HG03439 (cell line): ENCODE results near the gene ABCA3.
"Not testable (repeated sequence)": the region's sequence is repeated elsewhere in the genome, so short reads cannot be mapped to it uniquely, and the experiment has no call there.

Experiments used
- ATAC-seq: cut with Tn5 transposase; IDR thresholded peaks from one replicate; pipeline ENCODE4 v1.9.1; 2021; ENCODE audit warnings: mild to moderate bottlenecking, moderate library complexity; ENCODE audit not compliant: unreplicated experiment

Gene ABCA3

DNA sequence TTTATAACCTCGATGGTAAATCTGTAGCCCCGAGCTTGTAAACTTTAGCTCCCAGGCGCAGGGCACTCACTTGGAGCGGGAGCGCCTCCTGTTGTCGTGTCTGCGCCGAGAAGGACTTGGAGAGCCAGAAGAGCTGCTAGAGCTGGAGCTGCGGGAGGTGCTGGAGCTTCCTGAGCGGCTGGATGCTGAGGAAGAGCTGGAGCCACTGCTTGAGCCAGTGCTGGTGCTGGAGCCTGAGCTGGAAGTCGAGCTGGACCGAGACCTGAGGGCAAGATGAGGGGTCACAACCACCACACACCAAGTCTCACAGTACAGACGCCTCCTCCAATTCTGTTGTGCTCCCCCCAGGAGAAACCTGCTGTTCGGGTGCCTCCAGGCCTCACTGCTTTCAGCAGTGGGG lies 77.5 kb downstream of the ABCA3 start:
- ATAC-seq: not testable (repeated sequence)

DNA sequence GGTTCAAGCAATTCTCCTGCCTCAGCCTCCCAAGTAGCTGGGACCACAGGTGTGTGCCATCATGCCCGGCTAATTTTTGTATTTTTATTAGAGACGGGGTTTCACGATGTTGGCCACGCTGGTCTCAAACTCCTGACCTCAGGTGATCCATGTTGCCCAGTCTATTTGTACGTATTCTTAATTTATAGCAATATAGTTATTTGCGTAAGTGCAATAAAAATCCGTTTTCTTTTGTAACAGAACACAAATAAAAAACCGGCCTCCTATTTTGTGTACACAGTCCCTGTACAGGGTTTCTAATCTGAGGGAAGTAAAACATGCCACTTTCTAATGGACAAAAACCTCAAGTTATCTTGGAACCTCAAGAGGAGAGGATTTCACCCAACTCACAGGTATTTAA lies 80.3 kb downstream of the ABCA3 start:
- no peak for ATAC-seq

DNA sequence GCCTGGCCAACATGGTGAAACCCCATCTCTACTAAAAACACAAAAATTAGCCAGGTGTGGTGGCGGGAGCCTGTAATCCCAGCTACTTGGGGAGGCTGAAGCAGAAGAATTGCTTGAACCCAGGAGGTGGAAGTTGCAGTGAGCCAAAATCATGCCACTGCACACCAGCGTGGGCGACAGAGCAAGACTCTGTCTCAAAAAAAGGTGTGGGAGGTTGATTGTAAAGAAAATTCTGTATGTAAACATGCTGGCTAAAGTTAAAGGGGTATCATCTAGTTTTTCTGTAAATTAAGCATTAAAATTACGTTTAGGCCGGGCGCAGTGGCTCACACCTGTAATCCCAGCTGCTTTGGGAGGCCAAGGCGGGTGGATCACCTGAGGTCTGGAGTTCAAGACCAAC lies 82.0 kb downstream of the ABCA3 start:
- not testable (repeated sequence) for ATAC-seq

DNA sequence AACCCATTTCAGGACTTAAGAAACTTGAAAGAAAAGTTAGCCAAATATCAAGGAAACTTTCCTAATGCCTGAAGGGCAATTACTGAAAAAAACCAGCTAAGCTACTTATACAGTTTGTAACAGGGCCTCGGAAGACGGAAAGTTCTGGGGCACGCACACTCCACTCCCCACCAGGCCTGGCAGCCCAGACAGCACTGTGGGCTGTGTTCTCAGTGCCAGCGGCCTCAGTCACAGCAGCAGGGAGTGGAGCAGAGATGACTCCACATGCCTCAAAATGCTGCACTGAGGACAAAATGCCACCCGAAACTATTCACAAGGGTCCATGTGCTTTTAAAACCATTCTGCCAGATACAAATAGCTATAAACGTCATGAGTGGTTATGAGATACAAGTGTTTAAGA lies 82.8 kb downstream of the ABCA3 start:
- ATAC-seq: no peak

DNA sequence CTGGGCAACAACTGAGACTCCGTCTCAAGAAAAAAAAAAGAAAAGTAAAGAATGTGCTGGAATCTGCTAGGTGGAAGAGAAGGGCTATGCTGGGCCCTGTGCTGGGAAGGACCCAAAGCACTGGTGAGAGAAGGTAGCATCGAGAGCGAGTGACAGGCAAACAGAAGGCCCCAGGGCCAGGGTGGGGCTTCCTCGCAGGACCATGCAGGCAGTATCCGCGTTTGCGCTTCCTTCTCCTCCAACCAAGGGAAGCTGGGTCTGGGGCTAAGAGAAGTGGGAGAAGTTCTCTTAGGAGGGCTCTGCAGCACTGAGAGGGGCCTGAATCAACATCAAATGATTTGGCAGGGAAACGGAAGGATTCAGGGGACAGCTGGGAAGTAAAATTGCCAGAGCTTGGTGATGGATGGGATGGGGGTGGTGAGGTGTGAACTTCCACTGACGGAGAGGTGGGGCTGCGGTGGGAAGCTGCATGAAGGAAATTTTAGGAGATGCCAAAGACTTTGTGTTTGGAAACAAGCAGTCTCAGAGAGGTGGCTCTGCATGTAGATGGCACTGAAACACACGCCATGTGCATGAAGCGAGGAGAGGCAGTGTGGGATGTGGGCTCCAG lies 83.9 kb downstream of the ABCA3 start:
- ATAC-seq: no peak

DNA sequence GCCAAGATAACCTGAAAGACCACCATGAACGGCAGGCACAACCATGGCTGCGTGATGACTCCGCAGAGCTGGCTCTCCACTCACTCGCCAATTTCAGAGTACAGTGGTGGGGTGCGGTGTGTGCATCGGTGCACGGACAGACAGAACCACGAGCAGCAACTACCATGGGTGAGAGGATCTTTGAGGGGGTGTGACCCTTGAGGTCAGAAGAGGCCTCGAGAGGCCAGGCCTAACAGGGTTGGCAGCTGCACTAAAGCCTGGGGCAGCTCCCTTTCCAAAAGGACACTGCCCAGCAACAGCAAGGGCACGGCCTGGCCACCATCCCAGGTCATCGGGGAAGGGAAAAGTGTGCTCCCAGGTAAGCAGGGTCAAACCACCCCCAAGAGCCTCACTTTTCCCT lies 87.2 kb downstream of the ABCA3 start:
- no peak for ATAC-seq

DNA sequence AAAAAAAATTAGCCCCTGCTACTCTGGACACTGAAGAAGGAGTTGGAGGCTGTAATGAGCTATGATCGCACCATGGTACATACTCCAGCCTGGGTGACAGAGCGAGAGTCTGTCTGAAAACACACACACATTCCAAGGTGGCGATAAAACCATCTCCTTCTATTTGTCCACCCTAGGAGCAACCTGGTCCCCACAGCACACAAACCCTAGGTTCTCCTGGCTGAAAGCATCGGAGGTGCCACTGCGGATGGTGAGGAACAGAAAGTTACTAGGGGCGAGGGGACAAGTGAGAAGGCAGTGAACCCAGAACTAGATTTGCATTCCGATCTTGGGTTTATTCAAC lies 87.8 kb downstream of the ABCA3 start:
- no peak for ATAC-seq

DNA sequence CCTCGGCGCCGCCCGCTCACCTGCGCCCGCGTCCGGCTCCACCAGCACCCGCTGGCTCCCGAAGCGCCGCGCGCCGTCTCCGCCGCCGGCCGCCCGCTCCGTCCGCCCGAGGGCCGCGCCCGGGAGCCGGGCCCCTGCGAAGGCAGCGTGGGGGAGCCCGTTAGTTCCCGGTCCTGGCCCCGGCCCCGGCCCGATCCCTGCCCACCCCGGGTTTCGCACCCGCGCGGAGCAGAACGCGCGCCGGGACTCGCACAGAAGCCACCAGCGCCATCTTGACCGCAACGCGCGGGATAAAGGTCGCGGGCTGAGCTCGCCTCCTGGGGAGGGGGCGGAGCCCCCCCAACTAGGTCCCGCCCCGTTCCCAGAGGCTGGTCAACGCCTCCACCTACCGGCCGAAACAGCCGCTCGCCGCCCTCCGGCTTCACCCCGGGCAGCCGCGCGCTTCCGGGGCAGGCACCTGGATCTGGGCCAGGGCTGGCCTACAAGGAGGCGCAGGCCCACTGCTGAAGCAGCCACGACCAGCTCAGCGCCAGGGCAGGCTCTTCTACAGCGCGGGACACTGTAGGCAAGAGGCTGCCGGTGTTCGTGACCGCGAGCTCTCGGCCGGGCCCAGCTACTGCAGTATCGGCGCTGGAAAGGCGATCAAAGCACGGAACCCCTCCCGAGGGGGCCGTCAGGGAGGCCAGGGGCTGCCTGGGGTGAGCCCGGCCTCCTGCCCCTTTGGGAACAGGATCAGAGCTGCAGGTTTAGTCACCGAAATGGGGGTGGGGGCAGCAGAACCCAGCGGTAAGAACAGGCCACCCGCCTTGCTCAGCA lies 89.0 kb downstream of the ABCA3 start, which contains the start of gene ECI1:
Gene ECI1 (minus strand): TSS at position 292 of the 816 bp plus-strand sequence. CDS start 21 bp downstream, at position 271.
- ATAC-seq: peak; percentile 81

DNA sequence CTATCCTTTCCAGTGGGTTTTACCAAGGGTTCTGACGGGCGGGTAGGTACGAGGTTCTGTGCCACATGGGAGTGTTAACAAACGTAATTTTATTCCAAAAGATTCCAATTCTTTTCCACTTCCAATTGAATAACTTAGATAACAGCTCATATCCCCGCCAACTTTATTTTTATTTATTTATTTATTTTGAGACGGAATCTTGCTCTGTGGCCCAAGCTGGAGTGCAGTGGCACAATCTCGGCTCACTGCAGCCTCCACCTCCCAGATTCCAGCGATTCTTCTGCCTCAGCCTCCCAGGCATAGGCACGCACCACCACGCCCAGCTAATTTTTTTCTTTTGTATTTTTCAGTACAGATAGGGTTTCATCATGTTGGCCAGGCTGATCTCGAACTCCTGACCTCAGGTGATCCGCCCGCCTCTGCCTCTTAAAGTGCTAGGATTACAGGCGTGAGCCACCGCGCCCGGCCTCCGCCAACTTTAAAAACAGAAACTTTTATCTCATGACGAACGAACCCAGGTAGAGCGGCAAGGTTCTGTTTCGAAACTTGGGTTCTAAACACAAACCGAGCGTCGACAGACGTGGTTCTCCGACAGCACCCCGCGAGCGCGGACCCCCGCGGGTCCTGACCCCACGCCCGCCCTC lies 89.8 kb downstream of the ABCA3 start:
- ATAC-seq: no peak

DNA sequence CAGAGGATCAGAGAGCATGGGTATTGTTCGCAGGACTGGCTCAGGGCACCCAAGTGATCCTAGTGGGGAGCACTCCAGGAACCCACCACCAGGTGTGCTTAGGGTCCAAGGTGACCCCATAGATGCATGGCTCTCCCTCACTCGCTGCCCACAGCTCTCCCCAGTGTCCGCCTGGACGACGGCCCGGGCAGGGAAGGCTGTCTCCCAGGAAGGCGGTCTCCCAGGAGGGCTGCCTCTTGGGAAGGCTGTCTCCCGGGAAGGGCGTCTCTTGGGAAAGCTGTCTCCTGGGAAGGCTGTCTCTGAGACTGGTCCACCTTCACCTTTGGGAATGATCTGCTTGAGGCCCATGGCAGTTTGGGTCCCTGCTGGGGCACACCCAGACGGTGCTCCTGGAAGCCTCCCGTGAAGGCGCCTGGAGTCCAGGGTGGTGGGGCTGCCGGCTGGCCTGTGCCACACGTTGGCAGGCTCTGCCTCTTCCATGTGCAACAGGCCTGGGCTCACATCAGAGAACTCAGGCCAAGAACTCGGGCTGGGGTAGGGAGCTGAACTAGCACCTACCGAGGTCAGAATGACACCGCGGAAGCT lies 94.1 kb downstream of the ABCA3 start:
- no peak for ATAC-seq

DNA sequence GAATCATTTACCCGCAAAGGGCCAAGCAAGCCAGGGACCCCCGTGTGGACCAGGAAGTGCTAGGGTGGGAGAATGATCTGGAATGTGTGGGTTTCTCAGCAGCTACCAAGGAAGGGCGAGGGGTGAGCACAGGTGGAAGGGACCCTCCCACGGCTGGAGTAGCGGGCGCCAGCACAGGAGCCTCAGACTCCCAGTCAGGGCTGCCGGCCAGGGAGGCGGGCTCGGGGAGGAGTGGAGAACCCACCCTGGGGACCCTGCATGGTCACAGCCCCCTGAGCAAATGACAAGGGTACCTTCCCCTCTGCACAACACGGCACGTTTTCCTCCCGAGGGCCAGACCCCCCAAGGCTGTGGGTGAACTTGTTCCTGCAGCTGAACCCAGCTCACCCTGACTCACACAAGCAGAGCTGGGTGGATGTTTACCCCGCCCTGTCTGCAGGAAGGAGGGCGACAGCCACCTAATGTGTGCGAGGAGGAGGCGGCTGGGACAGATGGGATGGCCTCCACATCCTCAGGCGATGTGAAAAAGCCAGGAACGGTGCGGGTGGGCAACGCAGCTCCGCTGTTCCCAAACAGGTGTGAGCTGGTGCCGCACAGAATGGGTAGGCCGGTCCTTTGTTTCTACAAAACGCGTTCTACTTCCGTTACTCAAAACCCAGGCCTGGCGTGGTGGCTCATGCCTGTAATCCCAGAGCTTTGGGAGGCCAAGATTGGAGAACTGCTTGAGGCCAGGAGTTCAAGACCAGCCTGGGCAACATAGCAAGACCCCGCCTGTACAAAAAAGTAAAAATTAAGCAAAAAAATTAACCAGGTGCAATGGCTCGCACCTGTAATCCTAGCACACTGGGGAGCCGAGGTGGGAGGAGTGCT lies 95.4 kb downstream of the ABCA3 start:
- ATAC-seq: no peak

DNA sequence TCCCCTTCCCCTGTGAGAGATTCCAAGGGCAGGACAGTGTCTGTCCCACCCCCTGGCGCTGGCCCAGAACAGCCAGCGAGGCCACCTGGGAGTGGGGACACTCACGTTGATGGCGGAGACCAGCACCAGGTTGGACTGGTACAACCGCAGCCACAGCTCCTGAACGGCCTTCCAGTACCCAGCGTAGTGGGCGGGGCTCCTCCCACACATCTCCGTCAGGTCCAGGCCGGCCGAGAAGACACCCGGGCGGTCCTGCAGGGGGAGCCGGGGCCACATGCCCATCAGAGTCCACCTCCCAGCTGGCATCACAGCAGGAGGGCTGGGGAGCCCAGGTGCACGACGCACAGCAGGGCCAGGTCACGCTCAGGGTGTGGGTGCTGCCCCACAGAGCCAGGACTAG lies 96.2 kb downstream of the ABCA3 start:
- ATAC-seq: no peak

DNA sequence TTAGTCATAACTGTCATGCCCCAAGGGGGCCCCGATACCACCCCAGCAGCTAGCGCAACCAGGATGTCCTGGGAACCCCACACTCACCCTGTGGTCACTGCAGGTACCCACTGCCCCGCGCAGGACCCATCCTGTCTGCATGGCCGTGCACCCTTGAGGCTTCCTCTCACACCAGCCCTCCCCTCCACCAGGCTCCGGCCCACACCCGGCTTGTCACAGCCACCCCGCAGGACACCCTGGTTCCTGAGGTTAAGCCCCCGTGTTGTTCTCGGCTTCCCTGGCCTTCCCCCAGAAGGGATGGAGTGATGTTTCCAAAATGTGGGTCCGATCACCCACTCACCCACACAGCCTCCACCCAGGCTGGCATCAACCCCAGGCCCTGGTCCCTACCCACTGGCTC lies 96.7 kb downstream of the ABCA3 start:
- no peak for ATAC-seq

DNA sequence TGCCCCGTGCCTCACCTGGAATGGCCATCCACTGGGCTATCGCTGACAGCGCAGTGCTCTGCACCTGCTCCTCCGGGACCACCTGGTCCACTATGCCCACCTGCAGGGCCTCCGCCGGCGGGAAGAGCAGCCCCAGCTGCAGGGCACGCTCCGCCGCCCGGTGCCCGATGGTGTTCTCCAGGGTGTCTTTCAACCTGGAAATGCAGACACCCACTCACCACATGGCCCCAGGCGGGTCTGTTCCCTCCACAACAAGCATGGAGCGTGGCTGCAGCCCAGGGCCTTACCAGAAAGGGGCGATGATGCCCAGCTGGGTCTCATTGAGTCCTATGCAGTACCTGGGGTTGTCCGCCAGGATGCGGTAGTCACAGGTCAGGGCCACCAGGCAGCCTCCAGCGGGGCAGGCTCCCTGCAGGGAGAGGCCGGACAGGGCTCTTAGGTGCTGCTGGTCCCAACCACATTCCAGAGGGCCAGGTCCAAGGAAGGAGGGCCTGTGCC lies 97.4 kb downstream of the ABCA3 start:
- no peak for ATAC-seq

DNA sequence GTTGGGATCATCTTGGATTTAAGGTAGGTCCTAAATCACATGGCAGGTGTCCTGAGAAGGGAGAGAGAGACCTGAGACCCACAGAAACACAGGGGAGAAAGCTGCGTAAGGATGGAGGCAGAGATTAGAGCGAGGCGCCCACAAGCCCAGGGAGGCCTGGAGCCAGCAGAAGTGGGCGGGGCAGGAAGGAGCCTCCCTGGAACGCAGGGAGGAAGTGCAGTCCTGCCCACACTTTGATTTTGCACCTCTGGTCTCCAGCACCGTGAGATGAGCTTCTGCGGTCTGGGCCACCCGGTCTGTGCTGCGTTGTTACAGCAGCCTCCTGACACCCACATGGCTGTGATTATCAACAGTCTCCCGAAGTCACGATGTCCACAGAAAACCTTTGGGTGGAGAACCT lies 97.9 kb downstream of the ABCA3 start:
- no peak for ATAC-seq

DNA sequence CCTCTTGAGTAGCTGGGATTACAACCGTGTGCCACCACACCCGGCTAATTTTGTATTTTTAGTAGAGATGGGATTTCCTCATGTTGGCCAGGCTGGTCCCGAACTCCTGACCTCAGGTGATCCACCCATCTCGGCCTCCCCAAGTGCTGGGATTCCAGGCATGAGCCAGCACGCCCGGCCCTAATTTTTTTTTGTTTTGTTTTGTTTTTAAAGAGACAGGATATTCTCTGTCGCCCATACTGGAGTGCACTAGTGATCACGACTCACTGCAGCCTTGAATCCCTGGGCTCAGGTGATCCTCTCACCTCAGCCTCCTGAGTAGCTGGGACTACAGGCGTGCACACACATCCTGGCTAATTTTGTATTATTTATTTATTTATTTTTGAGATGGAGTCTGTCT lies 100.2 kb downstream of the ABCA3 start:
- ATAC-seq: not testable (repeated sequence)

DNA sequence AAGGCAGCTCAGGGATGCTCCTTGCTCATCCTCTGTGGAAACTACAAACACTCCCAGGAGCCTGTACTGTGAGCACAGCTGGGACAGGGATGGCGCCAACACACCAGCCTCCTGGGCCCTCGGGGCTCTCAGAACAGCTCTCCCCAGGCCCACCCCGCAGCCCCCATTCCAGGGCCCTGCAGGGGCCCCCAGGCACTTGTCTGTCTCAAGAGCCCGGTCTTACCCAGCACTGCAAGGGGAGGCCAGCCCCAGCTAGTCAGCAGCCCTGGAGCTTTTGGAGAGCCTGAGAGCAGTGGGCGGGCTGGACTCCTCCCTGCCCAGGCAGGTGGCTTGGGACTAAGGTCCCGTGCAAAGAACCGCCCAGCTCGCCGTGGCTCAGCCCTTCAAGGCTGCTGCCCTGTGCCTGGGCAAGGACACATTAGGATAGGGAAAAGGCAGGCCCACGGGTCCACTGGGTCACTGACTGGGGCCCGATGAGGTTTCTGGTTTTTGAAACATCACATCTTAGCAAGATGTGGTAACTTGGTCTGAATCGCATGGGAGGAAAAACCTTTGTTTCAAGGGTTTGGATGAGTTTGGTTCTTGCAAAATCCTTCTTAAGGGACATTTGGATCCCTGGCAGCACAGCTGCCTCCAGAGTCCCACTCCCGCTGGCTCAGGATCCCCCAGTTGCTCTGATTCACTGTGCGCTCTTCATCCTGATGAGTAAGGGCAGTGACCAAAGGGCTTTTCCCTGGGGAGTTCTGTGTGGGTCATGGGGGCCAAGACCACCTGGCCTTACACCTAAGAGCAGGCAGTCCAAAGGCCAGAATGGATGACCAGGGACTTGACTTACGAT lies 101.5 kb downstream of the ABCA3 start:
- ATAC-seq: no peak

DNA sequence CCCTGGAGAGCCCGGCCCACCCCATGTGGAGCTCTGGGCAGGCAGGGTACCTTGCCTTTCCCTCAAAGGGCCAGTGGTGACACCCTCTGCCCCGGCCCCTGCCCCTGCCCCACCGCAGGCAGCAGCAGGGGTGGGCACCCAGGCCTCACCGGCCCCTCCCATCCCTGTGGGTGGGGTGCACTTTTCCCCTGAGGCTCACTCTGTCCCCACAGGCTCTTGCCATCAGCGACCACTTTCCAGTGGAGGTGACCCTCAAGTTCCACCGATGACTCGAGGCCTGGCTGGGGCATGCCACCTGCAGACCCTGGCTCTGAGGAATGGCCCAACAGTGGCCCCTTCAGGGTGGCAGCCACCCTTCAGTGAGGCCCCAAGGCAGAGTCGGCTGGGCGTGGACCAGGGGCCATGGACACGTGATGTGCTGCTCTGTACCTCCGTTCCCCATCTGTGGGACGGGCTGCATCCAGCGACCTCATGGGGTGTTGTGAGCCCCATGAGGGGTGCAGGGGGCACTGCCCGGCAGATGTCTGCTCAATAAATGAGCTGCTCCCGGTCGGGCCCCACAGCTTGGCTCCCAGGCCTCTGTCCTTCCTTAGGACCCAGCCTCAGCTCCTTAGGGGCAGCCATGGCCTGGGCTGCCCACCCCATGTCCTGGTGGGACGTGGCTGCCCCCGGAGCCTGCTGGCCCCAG lies 102.2 kb downstream of the ABCA3 start:
- ATAC-seq: no peak

DNA sequence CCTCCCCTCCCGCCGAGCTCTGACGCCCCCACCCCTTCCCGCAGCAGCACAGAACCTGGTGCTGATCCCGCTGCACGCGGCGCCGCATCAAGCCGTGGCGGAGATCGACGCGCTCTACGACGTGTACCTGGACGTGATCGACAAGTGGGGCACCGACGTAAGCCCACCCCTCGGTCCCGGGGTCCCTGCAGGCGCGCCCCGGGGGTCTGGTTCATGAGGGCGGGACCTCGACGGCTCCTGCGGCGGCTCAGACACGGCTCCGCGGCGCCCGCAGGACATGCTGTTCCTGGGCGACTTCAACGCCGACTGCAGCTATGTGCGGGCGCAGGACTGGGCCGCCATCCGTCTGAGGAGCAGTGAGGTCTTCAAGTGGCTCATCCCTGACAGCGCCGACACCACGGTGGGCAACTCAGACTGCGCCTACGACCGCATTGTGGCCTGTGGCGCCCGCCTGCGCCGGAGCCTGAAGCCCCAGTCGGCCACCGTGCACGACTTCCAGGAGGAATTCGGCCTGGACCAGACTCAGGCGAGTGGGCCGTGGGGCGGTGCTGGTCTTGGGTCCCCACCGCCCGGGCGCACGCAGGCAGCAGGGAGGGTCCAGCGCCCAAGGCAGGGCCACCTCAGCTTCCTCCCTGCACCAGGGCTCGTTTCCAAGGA lies 102.9 kb downstream of the ABCA3 start:
- no peak for ATAC-seq
